Astrocyte of the hippocampus (primary cell): Measurements from ENCODE around the gene GPS2.

Source experiments
- DNase-seq: peaks from one replicate; pipeline ENCODE4 v3.0.0; 2011; ENCODE audit warnings: low read depth, low spot score

The GPS2 gene

DNA sequence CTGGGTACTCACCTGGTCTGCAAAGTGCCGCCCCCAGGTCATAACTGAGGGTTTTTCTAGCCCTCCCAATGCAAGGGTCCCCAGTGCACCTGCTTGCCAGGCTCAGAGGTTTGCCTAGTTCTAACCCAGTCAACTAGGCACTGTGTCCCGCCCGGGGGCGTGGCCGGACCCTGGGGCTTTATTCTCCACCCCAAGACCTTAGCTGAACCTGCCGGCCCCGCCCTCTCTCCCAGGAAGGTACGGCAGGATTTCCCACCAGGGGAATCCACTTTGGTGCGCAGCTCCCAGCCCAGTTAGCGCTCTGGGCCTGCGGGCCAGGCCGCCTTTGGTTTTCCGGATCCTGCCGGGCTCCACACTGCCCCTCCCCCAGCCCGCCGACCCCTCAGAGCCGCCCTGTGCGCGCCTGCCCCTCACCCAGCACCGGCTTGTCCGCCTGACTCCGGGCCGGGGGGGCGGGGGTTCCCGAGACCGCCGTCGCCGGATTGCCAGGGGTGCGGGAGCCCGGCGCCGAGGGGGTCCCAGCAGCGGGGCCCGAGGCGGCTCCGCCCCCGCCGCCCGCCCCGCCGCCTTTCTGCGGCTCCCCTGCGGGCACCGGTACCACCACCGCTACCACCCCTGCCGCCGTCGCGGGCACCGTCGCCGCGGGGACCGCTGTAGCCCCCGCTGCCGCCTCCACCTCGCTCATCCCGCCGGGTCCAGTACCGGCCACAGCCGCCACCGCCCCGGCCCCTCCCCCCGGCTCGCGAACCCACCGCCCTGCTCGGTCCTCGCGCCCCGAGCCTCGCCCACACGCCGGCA is 21.1 kb downstream of the GPS2 start:
- DNase-seq = no peak

DNA sequence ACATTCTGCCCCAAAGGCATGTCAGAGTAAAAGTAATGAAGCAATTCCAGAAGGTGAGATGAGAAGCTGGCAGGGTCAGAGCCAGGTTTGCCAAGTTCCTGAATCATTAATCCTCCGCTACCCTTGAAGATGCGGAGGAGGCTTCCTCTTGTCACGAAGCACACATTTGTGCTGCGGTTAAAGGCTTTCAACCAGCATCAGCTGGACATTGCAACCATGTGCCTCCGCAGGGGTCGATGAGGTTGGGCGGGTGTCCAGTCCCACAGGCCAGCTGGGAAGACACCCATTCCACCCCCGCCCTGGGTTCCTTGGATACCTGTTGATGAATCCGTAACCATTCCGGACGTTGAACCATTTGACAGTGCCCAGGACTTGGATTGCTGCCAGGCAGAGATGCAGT is 22.0 kb downstream of the GPS2 start:
- no peak for DNase-seq

DNA sequence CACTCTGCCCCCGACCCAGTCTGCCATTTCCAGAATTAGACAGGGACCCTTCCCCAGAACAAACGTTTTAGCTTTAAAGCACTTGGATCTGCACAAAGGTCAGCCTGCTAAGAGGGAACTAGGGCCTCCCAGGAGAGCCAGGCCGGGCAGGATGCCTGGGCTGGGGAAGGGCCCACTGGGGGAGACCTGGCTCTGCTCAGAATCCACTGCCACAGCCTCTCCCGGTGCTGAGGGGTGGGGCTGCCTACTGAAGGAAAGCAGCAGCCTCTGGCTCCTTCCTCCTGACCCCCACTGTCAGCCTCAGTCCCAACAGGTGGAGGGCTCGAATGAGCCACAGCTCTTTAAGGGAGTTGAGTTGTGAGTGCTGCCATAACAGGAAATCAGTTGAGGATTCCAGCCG is 22.4 kb downstream of the GPS2 start:
- DNase-seq = no peak

DNA sequence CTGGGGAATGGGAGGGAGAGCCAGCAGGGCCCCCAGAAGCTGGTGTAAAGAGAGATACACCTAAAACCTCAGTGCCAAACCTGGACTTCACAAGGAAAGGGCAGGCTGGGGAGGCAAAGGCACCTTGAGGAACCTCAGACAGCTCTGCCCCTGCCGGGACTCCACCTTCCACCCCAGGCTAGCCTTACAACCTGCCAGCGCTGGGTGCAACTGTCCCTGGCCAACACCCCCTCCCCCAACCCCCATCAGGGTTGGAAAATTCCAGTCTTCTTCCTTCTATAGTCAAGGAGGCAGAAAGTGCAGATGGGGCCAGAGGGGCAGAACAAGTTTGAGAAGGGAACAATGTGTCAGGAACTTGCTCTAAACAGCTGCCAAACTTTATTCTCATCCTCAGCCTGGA is 23.0 kb downstream of the GPS2 start:
- DNase-seq = no peak

DNA sequence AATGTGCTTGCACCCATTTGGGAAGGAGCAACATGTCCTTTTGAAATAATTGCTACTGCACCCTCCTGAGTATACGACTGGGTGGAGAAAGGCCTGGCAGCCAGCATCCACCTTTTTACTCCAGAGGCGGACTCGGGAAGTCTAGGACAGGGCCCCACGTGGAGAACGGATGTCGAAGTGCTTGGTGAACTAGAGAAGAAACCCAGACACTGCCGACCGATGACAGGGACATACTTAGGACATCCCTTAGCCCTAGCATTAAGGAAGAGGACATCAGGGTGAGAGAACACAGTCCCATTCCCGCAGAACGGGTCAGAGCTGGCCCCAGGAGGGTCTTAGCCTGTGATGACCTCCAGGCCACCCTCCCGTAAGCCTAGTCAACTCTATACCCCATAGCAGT is 24.5 kb downstream of the GPS2 start:
- no peak for DNase-seq

DNA sequence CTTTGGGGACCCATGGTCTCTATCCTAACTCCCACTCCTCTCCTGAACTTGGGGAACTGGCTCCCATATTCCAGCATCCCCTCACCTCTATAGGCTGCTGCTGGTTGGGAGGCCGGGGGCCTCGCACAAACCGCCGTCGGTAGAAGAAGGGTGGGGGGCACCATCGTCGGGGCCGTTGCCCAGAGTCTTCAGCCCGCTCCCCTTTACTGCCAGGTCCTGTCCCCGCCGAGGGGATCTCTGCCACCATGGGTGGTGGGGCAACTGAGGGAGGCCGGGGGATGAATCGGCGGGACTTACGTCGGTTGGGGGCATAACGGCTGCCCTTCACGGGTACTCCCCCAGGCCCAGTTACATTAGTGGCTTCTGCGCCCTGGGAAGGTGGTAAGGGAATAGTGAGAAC is 25.0 kb downstream of the GPS2 start:
- no peak for DNase-seq

DNA sequence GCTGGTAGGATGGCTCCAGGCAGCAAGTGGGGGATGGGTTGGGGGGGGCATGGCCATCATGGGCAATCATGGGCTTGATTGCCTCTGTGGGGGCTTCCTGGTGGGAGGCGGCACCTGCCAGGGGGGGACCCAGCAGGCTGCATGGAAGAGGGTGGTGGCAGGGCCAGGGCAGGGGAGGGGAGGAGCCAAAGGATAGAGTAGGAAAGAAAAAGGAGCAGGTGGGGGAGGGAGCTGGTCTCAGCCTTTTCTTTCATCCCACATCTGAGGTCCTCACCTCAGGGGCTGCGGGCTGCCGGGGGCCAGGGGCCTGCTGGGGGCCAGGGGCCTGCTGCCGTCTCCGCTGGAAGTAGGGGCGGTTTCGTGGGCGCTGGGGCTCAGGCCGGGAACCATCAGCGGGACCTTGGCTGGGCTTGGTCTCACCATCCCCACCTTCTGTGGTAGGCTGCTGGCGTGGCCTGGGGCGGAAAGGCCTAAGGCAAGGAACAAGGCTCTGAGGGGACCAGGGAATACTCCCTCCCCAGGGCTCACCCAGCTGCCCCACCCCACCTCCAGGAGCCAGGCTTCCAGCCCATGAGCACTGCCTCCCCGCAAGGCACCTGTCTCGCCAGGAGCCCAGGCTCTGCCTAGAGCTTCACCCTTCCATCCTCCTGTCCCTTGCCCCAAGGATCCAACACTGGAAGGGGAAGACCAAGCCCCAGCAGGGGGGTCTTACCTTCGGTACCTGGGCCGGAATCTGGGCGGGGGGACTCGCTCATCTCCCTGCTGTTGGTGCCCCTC is 25.7 kb downstream of the GPS2 start:
- DNase-seq = no peak

DNA sequence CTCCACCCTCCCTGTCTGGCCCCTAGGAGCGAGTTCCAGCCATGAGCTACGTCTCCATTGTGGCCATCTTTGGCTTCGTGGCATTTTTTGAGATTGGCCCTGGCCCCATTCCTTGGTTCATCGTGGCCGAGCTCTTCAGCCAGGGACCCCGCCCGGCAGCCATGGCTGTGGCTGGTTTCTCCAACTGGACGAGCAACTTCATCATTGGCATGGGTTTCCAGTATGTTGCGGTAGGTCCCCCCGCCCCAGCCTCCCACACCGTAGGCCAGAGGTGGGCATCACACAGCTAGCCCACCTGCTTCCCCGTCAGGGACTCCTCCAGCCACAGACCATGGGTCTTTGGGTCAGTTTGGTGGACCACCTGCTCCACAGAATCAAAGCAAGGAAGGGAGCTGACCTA is 29.5 kb downstream of the GPS2 start:
- DNase-seq = no peak

DNA sequence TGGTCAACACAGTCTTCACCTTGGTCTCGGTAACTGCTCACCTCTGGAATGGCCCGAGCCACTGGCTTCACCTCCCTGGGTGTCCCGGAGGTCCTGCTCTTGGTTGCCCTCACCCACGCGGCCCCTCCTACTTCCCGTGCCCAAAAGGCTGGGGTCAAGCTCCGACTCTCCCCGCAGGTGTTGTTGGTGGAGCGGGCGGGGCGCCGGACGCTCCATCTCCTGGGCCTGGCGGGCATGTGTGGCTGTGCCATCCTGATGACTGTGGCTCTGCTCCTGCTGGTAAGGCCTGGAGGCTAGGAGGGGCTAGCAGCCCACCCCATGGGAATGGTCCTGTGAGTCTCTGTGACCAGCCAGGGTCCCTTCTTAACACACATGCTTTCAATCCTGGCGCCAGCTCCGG is 30.2 kb downstream of the GPS2 start:
- DNase-seq = no peak

DNA sequence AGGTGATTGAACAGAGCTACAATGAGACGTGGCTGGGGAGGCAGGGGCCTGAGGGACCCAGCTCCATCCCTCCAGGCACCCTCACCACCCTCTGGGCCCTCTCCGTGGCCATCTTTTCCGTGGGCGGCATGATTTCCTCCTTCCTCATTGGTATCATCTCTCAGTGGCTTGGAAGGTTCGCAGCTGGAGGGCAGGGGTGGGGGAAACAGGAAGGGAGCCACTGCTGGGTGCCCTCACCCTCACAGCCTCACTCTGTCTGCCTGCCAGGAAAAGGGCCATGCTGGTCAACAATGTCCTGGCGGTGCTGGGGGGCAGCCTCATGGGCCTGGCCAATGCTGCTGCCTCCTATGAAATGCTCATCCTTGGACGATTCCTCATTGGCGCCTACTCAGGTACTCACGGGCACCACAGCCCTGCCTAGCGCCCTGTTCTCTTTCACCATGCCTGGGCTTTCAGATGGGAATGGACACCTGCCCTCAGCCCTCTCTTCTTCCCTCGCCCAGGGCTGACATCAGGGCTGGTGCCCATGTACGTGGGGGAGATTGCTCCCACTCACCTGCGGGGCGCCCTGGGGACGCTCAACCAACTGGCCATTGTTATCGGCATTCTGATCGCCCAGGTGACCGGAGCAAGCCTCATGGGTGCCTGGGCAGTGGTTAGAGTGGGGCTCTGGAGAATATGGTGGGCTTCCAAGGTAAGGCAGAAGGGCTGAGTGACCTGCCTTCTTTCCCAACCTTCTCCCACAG is 31.5 kb downstream of the GPS2 start:
- DNase-seq = no peak

DNA sequence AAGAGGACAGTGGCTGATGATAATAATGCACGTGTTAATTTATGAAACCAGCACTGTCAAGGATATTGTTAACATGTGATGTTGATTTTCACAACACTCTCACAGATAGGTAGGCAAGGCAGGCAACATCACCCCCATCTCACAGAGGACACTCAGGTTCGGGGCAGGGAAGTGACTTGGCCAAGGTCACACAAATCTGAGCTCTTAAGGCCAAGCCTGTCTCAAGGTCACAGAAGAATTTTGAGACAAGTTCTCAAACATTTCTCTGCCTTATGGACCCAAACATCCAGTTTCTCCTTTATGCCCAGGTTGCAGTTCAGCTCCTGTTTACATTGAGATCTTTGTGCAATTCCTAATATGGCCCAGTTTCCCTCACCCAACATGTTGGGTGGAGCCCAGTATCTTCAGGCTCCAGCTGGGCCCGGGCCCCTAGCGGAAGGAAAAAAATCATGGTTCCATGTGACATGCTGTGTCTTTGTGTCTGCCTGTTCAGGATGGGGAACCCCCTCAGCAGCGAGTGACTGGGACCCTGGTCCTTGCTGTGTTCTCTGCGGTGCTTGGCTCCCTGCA is 32.3 kb downstream of the GPS2 start:
- no peak for DNase-seq

DNA sequence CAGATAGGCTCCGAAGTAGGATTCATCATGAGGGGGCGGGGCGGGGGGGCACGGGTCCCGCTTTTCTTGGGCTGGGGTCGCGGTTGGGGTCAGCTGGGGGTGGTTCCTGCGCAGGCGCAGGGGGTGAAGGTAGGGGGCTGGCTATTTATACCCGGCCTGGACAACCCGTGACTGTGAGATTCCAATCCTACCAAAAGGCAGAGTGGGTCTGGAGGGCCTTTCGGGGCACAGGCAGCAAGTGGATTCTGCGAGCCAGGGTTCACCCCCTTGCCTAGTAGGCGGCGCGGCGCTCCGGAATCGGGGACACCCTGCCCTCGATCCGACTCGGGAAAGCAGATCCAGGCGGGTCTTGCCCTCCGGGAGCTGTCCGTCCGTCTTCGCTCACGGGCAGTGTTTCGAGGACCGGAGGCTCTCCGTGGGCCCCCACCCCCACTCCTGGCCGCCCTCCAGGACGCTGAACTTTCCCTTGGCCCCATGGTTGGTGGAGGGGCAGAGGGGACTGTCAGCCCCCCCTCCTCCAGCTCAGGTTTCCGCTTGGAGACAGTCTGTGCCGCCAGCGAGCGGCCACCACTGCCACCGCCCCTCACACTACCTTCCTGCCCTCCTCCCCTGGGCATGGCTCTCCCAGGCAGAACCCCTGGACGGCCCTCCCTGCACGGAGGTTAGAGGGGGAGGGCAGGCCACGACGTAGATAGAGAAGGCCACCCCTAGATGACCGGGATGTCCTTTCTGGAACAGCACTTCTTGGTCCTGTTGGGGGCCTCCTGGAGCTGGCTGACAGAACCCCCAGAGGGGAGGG is 33.0 kb downstream of the GPS2 start:
- DNase-seq = no peak

DNA sequence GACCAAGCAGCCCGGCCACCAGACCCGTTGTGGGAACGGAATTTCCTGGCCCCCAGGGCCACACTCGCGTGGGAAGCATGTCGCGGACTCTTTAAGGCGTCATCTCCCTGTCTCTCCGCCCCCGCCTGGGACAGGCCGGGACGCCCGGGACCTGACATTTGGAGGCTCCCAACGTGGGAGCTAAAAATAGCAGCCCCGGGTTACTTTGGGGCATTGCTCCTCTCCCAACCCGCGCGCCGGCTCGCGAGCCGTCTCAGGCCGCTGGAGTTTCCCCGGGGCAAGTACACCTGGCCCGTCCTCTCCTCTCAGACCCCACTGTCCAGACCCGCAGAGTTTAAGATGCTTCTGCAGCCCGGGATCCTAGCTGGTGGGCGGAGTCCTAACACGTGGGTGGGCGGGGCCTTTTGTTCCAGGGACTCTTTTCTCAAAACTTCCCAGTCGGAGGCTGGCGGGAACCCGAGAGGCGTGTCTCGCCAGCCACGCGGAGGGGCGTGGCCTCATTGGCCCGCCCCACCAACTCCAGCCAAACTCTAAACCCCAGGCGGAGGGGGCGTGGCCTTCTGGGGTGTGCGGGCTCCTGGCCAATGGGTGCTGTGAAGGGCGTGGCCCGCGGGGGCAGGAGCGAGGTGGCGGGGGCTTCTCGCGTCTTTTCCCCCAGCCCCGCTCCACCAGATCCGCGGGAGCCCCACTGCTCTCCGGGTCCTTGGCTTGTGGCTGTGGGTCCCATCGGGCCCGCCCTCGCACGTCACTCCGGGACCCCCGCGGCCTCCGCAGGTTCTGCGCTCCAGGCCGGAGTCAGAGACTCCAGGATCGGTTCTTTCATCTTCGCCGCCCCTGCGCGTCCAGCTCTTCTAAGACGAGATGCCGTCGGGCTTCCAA is 33.8 kb downstream of the GPS2 start, which contains the start of gene SLC2A4:
SLC2A4 (plus strand) TSS at position 645 of the 879 bp plus-strand sequence; CDS start at position 862, 217 bp downstream.
- DNase-seq = peak; percentile 96

DNA sequence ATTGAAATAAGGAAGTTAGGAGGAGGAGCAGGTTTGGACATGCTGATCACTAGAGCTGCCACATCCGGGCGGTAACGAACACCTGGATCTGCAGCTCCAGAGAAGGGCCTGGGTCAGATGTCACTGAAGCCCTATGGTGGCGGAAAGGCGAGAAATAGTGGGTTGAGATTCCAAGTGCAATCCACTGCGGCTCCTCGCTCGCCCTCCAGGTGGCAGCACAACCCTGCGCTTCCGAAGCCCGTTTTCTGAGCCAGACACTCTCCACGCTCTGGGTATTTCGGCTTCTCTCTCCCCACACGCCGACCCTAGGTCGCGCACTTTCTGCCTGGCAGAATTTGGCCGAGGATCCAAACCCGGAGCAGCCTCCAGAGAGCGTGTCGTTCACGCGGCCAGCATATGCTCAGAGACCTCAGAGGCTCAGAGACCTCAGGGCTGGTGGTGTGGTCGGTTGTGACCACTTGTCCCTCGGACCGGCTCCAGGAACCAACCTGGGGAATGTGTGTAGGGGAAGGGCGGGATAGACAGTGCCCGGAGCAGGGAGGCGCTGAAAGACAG is 34.6 kb downstream of the GPS2 start:
- DNase-seq = peak; percentile 89

DNA sequence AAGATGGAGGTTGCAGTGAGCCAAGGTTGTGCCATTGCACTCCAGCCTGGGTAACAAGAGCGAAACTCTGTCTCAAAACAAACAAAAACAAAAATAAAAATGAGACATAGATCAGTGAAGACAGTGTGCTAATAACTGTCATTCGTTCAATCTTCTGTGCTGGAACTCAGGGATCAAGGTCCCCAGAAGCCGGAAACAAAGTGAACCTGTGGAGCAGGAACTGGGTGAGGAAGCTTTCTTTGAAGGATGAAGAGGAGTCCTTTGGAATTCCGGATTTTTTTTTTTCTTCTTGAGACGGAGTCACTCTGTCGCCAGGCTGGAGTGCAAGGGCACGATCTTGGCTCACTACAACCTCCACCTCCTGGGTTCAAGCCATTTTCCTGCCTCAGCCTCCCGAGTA is 35.7 kb downstream of the GPS2 start:
- DNase-seq = no peak

DNA sequence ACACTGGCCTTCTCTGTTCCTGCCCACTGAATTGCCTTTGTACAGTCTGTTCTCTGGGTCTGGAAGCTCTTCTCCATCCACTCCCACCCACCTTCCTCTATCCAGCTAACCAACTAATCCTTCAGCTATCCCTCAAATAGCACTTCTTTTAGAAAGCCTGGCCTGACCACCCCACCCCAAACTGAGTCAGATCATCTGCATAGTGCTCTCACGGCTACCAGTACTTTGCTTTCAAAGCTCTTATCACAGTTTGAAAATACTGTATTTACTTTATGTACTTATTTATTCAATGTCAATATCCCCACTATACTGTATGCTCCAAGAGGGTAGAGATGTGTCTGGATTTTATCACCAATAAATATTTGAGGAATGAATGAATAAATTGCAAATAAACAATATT is 48.4 kb downstream of the GPS2 start:
- no peak for DNase-seq

DNA sequence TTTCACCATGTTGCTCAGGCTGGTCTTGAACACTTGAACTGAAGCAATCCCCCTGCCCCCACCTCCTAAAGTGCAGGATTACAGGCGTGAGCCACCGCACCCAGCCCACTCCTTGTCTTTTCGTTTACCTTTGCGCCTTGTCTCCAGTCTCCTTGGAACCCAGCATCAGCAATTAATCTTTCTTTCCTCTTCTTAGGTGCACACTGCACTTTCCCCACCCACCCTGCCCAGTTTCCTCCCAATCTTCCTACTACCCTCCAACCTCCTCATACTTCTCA is 51.4 kb downstream of the GPS2 start:
- DNase-seq = no peak

DNA sequence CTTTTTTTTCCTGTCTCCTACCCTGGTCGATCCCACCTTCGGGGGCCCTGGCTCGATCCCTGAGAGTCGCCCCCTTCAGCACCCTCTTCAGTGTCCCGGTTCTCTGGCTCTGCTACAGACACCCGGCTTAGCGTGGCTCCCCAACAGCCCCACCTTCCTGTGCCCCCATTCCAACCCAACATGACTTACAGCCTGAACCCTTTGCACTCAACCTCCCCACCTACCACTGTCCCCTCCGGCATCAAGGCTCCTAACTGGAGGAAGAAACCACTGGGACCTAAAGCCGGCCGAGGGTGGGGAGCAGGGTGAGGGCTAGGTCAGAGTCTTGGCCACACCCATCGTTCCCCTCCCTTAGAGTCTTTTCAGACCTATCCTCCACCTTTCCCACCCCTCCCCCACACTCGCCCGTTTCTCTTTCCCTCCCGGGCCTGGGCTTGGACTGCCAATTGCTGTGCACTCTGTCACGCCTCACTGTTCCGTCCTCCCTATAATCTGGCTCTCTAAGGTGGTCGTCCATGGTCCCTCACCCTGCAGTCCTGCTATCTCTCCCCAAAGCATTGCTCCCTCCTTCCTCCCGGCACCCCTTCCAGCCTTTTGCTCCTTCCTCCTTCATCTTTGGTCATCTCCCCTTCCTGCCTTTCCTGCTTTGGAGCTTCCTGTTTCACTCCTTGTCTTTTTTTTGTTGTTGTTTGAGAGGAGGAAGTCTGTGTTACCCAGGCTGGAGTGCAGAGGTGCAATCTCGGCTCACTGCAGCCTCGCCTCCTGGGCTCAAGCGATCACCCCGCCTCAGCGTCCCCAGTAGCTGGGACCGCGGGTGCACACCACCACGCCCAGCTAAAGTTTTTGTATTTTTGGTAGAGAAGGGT is 52.0 kb downstream of the GPS2 start:
- no peak for DNase-seq
